RPMI8226 (cell line): Measurements from ENCODE around the gene CCDC91.
"Not testable (repeated sequence)": the region's sequence is repeated elsewhere in the genome, so short reads cannot be mapped to it uniquely, and the experiment has no call there.

Source experiments
- DNase-seq: peaks from one replicate; pipeline ENCODE4 v3.0.0-alpha.2; 2015

Gene CCDC91

GRCh38 chr12:28476206-28476605 is 285.9 kb downstream of the CCDC91 start:
- DNase-seq, result not testable (repeated sequence)

GRCh38 chr12:28479097-28479496 is 288.8 kb downstream of the CCDC91 start:
- not testable (repeated sequence) for DNase-seq

- no peak for DNase-seq
These were observed 289.4 kb downstream of the CCDC91 start for GRCh38 chr12:28479683-28480082.

- DNase-seq, result no peak
These were observed 293.9 kb downstream of the CCDC91 start for GRCh38 chr12:28484156-28484555.

- DNase-seq, result no peak
These were observed 296.3 kb downstream of the CCDC91 start for GRCh38 chr12:28486521-28486920.

DNA sequence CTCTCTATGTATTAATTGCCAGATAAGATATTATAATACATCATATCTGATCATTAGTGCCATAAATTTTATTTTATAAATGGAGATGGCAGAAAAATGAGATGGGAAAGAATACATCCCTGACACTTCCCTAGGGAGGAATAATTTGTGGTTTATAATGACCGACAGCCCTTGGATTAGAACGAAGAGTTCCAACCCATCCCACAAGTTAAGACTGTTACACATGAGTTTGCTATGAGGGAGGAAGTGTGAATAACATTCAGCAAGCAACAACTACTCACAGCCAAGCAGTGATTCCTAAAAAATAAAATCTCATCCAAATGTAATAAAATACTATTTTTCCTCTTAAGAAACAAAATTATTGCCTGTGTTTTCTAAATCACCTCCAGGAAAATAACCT is 299.0 kb downstream of the CCDC91 start:
- DNase-seq, result no peak

DNA sequence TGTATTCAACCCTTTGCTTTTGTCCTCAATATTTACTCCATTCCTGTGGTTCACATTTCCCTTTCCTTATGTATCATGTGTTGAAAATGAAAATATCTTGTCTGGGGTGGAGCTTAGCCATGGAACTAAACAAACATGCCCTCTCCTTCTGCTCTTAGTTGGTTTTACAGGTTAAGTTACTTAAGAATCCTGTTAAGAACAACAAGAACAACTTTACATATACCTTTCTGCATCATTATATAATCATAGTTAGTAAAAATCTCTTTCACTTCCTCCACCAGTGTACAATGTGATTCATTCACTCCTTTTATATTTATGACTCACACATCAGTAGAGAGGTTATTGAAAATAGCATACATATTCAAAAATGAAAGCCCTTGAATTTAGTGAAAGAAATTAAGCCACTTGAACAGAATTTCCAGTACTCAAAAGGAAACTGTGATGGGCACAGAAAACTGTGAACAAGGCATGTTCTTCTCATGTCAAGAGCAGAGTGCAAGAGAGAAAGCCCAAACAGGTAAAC is 307.7 kb downstream of the CCDC91 start:
- DNase-seq, result no peak

GRCh38 chr12:28498850-28499249 is 308.6 kb downstream of the CCDC91 start:
- no peak for DNase-seq

DNA sequence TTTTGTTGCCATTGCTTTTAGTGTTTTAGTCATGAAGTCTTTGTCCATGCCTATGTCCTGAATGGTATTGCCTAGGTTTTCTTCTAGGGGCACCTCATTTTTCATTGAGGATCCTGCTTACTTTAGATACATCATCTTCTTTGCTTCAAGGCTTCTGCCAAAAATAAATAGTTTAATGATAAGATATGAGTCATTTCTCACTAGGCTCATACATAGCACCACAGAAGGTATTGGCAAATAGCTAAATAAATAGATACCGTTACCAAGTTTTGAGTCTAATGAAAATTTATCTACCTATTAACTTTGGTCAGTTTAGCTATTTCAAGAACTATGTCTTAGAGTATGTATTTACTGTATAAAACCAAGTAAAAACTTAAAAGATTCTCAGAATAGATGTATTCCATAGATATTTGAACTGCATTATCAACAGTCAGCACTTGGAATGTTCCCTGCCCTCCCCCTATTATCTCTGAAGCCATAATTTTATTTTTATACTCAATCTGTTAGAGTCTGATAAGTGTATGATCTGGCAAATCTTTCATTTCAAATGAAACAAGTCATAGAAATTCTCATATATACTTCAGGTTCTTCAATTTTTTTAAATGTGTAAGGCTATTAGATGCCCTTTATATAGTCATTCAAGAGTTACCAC is 310.2 kb downstream of the CCDC91 start:
- no peak for DNase-seq

DNA sequence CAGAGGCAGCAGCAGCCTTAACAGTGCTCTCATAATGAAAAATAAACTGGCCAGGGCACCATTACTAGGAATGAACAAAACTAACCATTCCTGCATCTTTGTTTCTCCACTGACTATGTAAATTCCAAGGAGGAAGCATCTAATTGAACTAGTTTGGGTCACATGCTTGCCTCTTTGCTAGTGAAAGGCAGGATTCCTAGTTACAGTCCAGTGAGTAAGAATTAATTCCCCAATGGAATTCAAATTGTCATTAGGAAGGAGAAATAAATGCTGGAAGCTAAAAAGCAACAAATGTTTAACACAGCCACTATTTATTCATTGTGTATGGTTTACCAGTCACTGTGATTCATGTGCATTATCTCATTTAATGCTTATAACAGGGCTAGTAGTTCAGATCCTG is 316.0 kb downstream of the CCDC91 start:
- DNase-seq, result no peak

DNA sequence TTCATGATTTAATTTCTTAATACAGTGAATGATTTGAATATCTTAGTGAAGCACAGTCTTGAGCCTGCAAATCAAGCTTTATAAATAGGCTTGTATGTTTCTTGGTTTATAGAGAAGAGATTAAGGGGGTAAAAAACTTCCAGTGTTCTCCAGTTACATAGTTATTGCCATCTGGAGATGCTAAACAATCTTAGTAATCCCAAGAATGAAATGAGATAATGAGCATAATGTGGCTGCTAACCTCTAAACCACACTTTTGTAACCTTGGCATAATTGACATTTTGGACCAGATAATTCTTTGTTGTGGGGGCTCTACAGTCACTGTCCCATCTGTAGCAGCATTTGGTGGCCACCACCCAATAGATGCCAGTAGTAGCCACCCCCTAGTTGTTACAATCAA is 316.8 kb downstream of the CCDC91 start:
- DNase-seq, result no peak

DNA sequence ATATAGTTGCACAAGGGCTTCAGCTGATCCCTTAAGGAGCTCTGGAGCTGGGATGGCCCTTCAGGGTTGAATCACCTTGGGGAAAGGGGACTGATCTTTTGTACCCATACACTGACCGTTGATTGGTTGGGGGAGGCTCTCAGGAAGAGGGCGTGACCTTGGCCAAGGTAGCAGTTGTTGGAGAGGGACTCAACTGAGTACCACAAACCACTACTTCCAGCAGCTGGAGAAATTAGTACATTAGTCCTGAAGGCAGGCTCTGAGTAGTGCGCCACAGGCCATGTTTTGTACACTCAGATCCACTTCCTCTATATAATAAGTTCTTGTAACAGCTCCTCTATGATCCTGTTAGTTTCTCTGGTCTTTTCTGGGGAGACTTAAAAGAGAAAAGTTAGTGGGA is 317.6 kb downstream of the CCDC91 start:
- DNase-seq, result no peak

- no peak for DNase-seq
These were observed 322.1 kb downstream of the CCDC91 start for GRCh38 chr12:28512406-28512805.

- no peak for DNase-seq
These were observed 322.6 kb downstream of the CCDC91 start for GRCh38 chr12:28512876-28513275.

GRCh38 chr12:28513983-28514382 is 323.7 kb downstream of the CCDC91 start:
- no peak for DNase-seq

- DNase-seq, result no peak
These were observed 326.8 kb downstream of the CCDC91 start for GRCh38 chr12:28517101-28517500.

DNA sequence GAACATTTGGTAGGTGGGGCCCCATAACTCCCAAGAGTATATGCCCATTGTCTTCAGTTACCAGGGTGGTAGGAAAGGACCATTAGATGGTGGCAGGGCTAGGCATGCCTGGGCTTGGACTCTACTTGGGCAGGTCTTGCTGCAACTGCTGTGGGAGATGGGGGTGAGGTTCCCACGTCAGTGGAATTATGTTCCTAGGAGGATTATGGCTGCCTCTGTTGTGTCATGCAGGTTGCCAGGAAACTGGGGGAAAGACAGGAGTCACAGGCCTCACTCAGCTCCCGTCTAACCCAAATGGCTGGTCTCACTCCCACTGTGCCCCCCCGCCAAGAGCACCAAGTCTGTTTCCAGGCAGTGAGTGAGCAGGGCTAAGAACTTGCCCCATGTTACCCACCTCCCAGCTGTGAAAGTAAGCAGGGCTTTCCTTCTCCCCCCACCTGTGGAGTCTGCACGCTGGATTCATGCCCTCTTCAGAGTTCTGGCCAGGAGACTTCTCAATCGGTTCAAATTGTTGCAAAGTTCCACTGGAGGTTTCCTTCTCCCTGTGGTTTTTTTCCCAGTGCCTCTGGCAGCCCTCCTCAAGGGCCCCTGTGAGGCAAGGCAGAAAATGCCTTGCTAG is 337.5 kb downstream of the CCDC91 start:
- DNase-seq, result no peak

GRCh38 chr12:28535216-28535615 is 345.0 kb downstream of the CCDC91 start:
- DNase-seq, result no peak

DNA sequence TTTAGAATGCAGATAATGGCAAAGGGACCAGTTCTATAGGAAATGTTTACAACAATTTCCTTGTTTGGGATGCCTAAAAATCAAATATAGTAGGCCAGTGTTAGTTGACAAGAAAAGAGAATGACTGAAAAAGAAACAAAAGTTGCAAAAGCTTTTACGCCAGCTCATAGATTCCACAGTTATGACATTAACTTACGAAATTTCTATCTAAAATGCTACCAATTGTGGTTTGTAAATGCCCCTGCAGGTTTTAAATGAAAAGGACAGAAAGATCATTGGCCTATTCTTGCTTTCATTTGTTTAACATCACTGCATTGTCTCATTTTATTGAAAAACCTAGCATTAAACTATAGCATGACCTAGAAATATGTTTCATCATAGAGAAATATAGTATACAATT is 345.8 kb downstream of the CCDC91 start:
- DNase-seq, result no peak

DNA sequence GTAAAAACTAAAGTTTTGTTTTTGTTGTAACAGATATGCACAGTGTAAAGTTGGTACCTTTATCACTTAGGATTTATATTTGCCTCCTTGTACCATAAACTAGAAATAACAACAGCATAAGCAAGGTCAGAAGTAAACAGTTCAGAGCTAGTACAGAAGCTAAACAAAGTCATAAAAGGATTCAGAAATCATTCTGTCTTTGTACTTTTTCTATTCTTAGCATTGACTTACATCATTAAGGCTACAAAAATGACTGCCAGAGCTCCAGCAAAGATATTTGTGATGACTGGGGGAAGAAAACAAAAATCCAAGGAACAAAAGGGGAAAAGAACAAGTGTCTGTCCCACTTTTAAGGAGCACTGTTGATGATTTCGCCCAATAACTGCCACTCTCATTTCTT is 347.2 kb downstream of the CCDC91 start:
- no peak for DNase-seq

GRCh38 chr12:28539691-28540323 is 349.6 kb downstream of the CCDC91 start:
- DNase-seq, result no peak

GRCh38 chr12:28540324-28540714 is 350.1 kb downstream of the CCDC91 start:
- DNase-seq, result no peak

- DNase-seq, result no peak
These were observed 353.0 kb downstream of the CCDC91 start for GRCh38 chr12:28543021-28543890.
